Activated CD4-positive, alpha-beta T cell treated with anti-CD3 and anti-CD28 coated beads, Interleukin-2, amount 10 ng/mL, durations not matched to agents 24 days and 14 days (primary cell): ENCODE measurements around the gene BRI3BP. TPM values are rescaled to one million over a fixed set of nuclear protein-coding genes. Genes with fewer than 3 reads are reported as not detected.
"Not testable (repeated sequence)": the region's sequence is repeated elsewhere in the genome, so short reads cannot be mapped to it uniquely, and the experiment has no call there.

ENCODE experiments used
- DNase-seq: peaks from one replicate; pipeline ENCODE4 v3.0.0; 2022
- H3K27ac Mint-ChIP-seq: one replicate; pipeline ENCODE4 v1.8.0; 2022; ENCODE audit warnings: mild to moderate bottlenecking, mixed read lengths
- H3K27me3 Mint-ChIP-seq: one replicate; pipeline ENCODE4 v1.8.0; 2022; ENCODE audit warnings: mixed read lengths
- H3K36me3 Mint-ChIP-seq: one replicate; pipeline ENCODE4 v1.8.0; 2022; ENCODE audit warnings: low read depth, mild to moderate bottlenecking, mixed read lengths
- H3K4me1 Mint-ChIP-seq: one replicate; pipeline ENCODE4 v1.8.0; 2021; ENCODE audit warnings: mixed read lengths
- H3K4me3 Mint-ChIP-seq: one replicate; pipeline ENCODE4 v1.8.0; 2022; ENCODE audit warnings: mild to moderate bottlenecking, moderate library complexity, mixed read lengths
- H3K9me3 Mint-ChIP-seq: one replicate; pipeline ENCODE4 v1.8.0; 2021; ENCODE audit warnings: mixed read lengths
- intact Hi-C: fragments of 100-400 bp; cut with micrococcal nuclease; formaldehyde crosslinking; loops from one replicate; pipeline ENCODE4 v1.15.1; 2023
- total RNA-seq: library from RNA; stranded (reverse); gene quantifications from 2 replicates; pipeline ENCODE4 v1.2.3, GENCODE V29; 2022

BRI3BP gene
- total RNA-seq, 1 donor from 2014 or later, result 37.4 TPM

DNA sequence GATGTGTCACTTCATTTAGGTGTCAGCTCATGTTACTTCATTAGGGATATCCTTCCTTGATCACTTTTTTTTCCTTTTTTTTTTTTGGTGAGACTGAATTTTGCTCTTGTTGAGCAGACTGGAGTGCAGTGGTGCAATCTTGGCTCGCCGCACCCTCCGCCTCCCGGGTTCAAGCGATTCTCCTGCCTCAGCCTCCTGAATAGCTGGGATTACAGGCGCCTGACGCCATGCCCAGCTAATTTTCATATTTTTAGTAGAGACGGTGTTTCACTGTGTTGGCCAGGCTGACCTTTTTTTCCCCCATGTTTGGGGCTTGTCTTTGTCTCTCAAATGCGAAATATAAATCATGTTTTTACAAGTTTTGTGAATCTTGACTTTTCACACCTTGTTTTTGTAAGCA lies 62.1 kb downstream of the BRI3BP start:
- no peaks in the 10 kb centered on the region for H3K9me3 Mint-ChIP-seq
- intact Hi-C loops, result no loop called here
- H3K36me3 Mint-ChIP-seq, result no peaks in the 10 kb centered on the region
- peaks cover 4% of the 10 kb centered on the region for H3K27me3 Mint-ChIP-seq
- no peak for DNase-seq
- H3K27ac Mint-ChIP-seq, result no peak overlapping the region
- no peaks in the 10 kb centered on the region for H3K4me1 Mint-ChIP-seq
- H3K4me3 Mint-ChIP-seq, result no peak overlapping the region

GRCh38 chr12:125056306-125056705 lies 62.9 kb downstream of the BRI3BP start:
- H3K36me3 Mint-ChIP-seq, result no peaks in the 10 kb centered on the region
- H3K4me3 Mint-ChIP-seq, result no peak overlapping the region
- no peaks in the 10 kb centered on the region for H3K4me1 Mint-ChIP-seq
- peaks cover 5% of the 10 kb centered on the region for H3K27me3 Mint-ChIP-seq
- no peaks in the 10 kb centered on the region for H3K9me3 Mint-ChIP-seq
- no peak overlapping the region for H3K27ac Mint-ChIP-seq
- no peak for DNase-seq
- intact Hi-C loops, result no loop called here

GRCh38 chr12:125057708-125058107 lies 64.3 kb downstream of the BRI3BP start:
- no peak for DNase-seq
- Mint-ChIP-seq H3K36me3 (no peaks in the 10 kb centered on the region), H3K4me1 (no peaks in the 10 kb centered on the region), H3K4me3 (no peak overlapping the region), H3K27me3 (peaks cover 7% of the 10 kb centered on the region), H3K27ac (no peak overlapping the region), H3K9me3 (no peaks in the 10 kb centered on the region)
- intact Hi-C loops, result no loop called here

GRCh38 chr12:125061229-125061628 lies 67.8 kb downstream of the BRI3BP start:
- Mint-ChIP-seq H3K4me3 (no peak overlapping the region), H3K9me3 (no peaks in the 10 kb centered on the region), H3K27ac (no peak overlapping the region), H3K4me1 (peaks cover 6% of the 10 kb centered on the region), H3K27me3 (peaks cover 21% of the 10 kb centered on the region), H3K36me3 (no peaks in the 10 kb centered on the region)
- intact Hi-C loops, result no loop called here
- no peak for DNase-seq

GRCh38 chr12:125063522-125063921 lies 70.1 kb downstream of the BRI3BP start:
- H3K9me3 Mint-ChIP-seq, H3K36me3 Mint-ChIP-seq, intact Hi-C loops, DNase-seq, H3K27ac Mint-ChIP-seq: not testable (repeated sequence)
- Mint-ChIP-seq H3K27me3 (peaks cover 17% of the 10 kb centered on the region), H3K4me3 (peak overlapping the region; percentile 8), H3K4me1 (peaks cover 14% of the 10 kb centered on the region)

DNA sequence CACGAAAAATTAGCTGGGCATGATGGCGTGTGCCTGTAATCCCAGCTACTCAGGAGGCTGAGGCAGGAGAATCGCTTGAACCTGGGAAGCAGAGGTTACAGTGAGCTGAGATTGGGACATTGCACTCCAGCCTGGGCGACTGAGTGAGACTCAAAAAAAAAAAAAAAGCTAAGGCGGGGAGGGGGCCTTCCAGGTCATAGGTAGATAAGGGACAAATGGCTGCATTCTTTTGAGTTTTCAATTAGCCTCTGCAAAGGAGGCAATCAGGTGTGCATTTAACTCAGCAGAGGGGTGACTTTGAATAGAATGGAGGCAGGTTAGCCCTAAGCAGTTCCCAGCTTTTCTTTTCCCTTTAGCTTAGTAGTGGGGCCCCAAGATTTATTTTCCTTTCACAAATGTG lies 71.0 kb downstream of the BRI3BP start:
- no peaks in the 10 kb centered on the region for H3K36me3 Mint-ChIP-seq
- peaks cover 14% of the 10 kb centered on the region for H3K4me1 Mint-ChIP-seq
- no peak for DNase-seq
- H3K4me3 Mint-ChIP-seq, result peak overlapping the region; percentile 81
- H3K9me3 Mint-ChIP-seq, result no peaks in the 10 kb centered on the region
- no peak overlapping the region for H3K27ac Mint-ChIP-seq
- intact Hi-C loops, result no loop called here
- H3K27me3 Mint-ChIP-seq, result peaks cover 17% of the 10 kb centered on the region

- peak within 1 kb of the TSS; percentile 82 for H3K4me3 Mint-ChIP-seq
- H3K4me1 Mint-ChIP-seq, result peaks cover 14% of the 10 kb centered on the region
- no peaks in the 10 kb centered on the region for H3K9me3 Mint-ChIP-seq
- intact Hi-C loops, result loop anchor here (1.0 kb wide), 2 partner anchors 16 to 72 kb away; partner anchors contain the start of gene BRI3BP
- no peaks in the 10 kb centered on the region for H3K36me3 Mint-ChIP-seq
- peak; percentile 89 for DNase-seq
- peaks cover 17% of the 10 kb centered on the region for H3K27me3 Mint-ChIP-seq
- peak within 1 kb of the TSS; percentile 53 for H3K27ac Mint-ChIP-seq
Observed at GRCh38 chr12:125065021-125065918, 71.8 kb downstream of the BRI3BP start, which contains the start of gene AACS. AACS (plus strand) TSS chr12:125065435; CDS start chr12:125065585, 150 bp downstream.

DNA sequence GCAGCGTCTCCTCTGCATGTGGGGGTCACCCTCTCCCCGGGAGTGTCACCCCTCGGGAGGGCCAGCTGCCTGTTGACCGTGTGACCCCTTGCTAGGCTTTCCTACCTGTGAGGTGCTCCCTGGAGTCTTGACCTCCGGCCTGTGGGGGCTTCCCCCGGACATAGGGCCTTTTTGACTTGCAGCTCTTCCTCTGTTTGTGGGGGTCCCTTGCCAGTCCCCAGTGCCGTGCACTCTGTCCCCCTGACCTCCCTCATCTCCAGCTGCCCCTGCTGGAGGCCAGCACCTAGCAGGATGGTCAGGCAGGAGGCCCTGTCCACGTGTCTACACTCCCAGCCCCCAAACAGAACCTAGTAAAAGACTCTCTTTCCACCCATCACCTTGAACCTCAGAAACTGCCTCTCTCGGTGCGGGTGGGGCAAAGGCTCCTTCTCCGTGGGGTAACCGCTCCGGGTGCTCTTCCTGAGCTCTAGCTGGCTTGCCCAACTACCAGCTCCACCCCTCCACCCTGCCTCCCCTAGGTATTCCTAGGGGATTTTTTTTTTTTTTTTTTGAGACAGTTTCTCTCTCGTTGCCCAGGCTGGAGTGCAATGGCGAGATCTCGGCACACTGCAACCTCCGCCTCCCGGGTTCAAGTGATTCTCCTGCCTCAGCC lies 72.6 kb downstream of the BRI3BP start:
- DNase-seq, result no peak
- intact Hi-C loops, result loop anchor here (1.0 kb wide), 2 partner anchors 17 to 73 kb away; partner anchors contain the start of gene BRI3BP
- no peaks in the 10 kb centered on the region for H3K9me3 Mint-ChIP-seq
- peak overlapping the region; percentile 82 for H3K4me3 Mint-ChIP-seq
- H3K27ac Mint-ChIP-seq, result peak overlapping the region; percentile 53
- no peaks in the 10 kb centered on the region for H3K36me3 Mint-ChIP-seq
- H3K4me1 Mint-ChIP-seq, result peaks cover 14% of the 10 kb centered on the region
- peaks cover 16% of the 10 kb centered on the region for H3K27me3 Mint-ChIP-seq

DNA sequence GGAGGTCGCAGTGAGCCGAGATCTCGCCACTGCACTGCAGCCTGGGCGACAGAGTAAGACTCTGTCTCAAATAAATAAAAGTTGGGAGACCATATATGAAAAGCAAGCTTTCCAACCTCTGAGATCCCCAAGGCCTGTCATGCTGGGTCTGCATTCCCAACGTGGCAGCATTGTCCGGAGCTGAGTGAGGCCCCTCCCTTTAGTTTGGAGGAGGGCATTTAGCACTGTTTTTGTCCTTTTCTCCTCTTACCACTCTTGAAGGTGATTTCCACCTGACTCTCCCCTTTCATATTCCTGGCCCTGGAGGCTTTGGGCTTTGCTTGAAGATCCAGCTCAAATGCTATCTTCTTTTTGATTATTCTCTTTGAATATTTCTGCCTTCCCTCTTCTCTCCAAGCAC lies 74.9 kb downstream of the BRI3BP start:
- no peak overlapping the region for H3K27ac Mint-ChIP-seq
- DNase-seq, result no peak
- no peak overlapping the region for H3K4me3 Mint-ChIP-seq
- no peaks in the 10 kb centered on the region for H3K9me3 Mint-ChIP-seq
- H3K4me1 Mint-ChIP-seq, result peaks cover 14% of the 10 kb centered on the region
- intact Hi-C loops, result no loop called here
- peaks cover 4% of the 10 kb centered on the region for H3K36me3 Mint-ChIP-seq
- H3K27me3 Mint-ChIP-seq, result peaks cover 8% of the 10 kb centered on the region

DNA sequence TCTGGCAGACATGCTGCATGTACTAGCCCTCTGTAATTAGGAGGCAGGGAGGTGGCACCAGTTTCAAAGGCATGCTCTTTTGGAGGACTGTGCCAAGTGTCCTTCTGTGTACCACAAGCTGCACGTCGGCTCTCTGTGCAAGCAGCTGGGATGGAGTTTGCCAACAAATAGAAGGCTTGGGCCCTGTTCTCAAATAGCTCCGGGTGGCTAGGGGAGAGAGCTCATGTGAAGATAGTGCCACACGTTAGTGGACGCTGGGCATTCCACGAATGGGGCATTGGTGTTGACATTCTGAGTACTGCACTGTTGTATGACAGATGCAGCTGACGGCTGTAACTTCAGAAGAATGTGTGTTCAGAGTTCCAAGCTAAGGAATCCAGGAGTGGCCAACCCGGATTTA lies 76.2 kb downstream of the BRI3BP start:
- no peaks in the 10 kb centered on the region for H3K9me3 Mint-ChIP-seq
- H3K27ac Mint-ChIP-seq, result no peak overlapping the region
- H3K4me3 Mint-ChIP-seq, result no peak overlapping the region
- intact Hi-C loops, result no loop called here
- no peak for DNase-seq
- H3K36me3 Mint-ChIP-seq, result peaks cover 4% of the 10 kb centered on the region
- peaks cover 1% of the 10 kb centered on the region for H3K27me3 Mint-ChIP-seq
- H3K4me1 Mint-ChIP-seq, result peaks cover 14% of the 10 kb centered on the region

- intact Hi-C loops, result no loop called here
- H3K4me3 Mint-ChIP-seq, result no peak overlapping the region
- no peaks in the 10 kb centered on the region for H3K27me3 Mint-ChIP-seq
- H3K9me3 Mint-ChIP-seq, result no peaks in the 10 kb centered on the region
- DNase-seq, result no peak
- no peak overlapping the region for H3K27ac Mint-ChIP-seq
- peaks cover 4% of the 10 kb centered on the region for H3K36me3 Mint-ChIP-seq
- peaks cover 13% of the 10 kb centered on the region for H3K4me1 Mint-ChIP-seq
Observed at GRCh38 chr12:125070112-125070511, 76.7 kb downstream of the BRI3BP start.

DNA sequence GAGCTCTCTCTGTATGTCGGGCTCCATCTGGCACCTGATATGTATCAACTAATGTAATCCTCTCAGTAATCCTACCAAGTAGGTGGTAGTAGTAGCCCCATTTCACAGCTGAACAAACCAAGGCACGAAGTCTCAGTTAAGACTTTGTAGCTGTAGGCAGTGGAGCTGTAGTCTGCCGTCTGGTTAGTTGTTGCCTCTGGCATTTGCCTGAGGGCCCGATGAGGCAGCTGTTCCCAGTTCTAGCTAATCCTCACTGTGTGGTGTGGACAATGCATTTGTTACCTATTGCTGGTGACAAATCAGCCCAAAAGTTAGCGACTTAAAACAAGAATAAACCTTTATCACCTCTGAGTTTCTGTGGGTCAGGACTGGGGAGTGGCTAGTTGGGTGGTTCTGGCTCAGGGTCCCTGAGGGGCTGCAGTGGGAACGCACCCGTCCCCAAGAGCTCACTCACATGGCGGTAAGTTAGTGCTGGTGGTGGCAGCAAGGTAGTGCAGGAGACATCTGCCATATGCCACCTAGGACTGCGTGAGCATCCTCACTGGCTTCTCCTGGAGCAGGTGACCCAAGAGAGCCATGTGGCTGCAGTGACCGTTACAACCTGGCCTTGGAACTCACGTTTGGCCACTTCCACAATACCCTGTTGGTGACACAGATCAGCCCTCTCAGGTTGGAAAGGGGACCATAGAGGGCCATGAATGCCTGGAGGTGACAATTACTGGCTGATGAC lies 77.4 kb downstream of the BRI3BP start:
- H3K9me3 Mint-ChIP-seq, result no peaks in the 10 kb centered on the region
- no peaks in the 10 kb centered on the region for H3K27me3 Mint-ChIP-seq
- H3K27ac Mint-ChIP-seq, result no peak overlapping the region
- intact Hi-C loops, result no loop called here
- DNase-seq, result no peak
- H3K4me3 Mint-ChIP-seq, result no peak overlapping the region
- H3K36me3 Mint-ChIP-seq, result peaks cover 4% of the 10 kb centered on the region
- peaks cover 13% of the 10 kb centered on the region for H3K4me1 Mint-ChIP-seq

DNA sequence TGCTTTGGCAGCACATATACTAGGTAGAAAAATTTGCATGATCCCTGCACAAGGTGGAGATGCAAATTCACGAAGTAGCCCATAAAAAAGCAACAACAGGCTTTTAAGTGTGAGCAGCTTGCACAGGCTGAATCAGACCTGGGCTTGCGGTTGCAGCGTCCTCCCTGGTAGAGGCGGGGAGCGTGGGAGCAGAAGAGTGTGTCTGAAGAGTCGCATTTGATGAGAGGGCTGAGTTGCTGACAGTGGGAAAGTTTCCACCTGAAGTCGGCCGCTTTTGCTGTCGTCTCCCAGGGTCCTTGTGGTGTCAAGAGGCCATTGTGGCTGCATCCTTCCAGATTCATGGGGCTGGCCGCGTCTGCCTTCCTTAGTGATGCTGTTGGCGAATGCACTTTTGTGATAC lies 78.0 kb downstream of the BRI3BP start:
- Mint-ChIP-seq H3K27me3 (no peaks in the 10 kb centered on the region), H3K36me3 (peaks cover 10% of the 10 kb centered on the region), H3K4me3 (no peak overlapping the region), H3K27ac (no peak overlapping the region), H3K9me3 (no peaks in the 10 kb centered on the region), H3K4me1 (peaks cover 10% of the 10 kb centered on the region)
- intact Hi-C loops, result no loop called here
- no peak for DNase-seq

DNA sequence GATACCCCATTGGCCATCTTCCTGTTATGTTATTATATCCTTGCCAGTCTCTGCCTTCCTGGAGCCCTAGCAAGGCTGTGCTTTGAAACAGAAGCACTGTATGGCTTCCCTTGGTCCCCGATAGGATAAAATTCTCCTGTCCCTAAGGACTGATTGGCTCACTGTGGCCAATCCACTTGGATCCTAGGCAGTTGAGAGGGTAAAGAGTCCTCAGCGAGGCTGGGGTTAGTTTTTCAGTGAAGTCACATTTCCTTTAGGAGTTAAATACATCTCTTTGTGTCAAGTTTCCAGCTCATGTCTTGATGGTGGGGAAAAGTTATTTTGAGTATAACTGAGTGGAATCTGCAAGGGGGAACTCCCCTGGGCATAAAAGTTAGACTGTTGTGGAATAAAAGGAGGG lies 79.1 kb downstream of the BRI3BP start:
- Mint-ChIP-seq H3K36me3 (peaks cover 14% of the 10 kb centered on the region), H3K4me3 (no peak overlapping the region), H3K27me3 (no peaks in the 10 kb centered on the region), H3K9me3 (no peaks in the 10 kb centered on the region), H3K27ac (no peak overlapping the region), H3K4me1 (peaks cover 3% of the 10 kb centered on the region)
- intact Hi-C loops, result no loop called here
- DNase-seq, result no peak
